ENCODE measurements around the gene HAGH. TPM values are rescaled to one million over a fixed set of nuclear protein-coding genes. Genes with fewer than 3 reads are reported as not detected.

The HAGH gene
- 8.0 and 8.6 TPM in 2 replicates for total RNA-seq (2013; cell fraction: nucleolus; rRNA removed)
- 31.5 and 37.5 TPM in 2 replicates for total RNA-seq (2014; rRNA removed)
- total RNA-seq (2014; rRNA removed; fragmentation: Illumina TruSeq; extraction: Trizol) = 18.9 and 22.6 TPM in 2 replicates
- 24.9 and 26.2 TPM in 2 replicates for total RNA-seq (2021)
- polyA plus RNA-seq (2011; ENCODE audit: low read depth) = 7.0 TPM
- 6.4 and 12.1 TPM in 2 replicates for polyA plus RNA-seq (2011; rRNA removed)
- polyA plus RNA-seq (2011; cell fraction: cytosol; rRNA removed) = 15.5 and 26.5 TPM in 2 replicates
- 22.3 and 23.4 TPM in 2 replicates for polyA plus RNA-seq (2011; cell fraction: nucleus; rRNA removed)
- polyA plus RNA-seq (2012) = 15.0 and 19.6 TPM in 2 replicates
- 7.8 and 19.9 TPM in 2 replicates for polyA plus RNA-seq (2014; fragmentation: Illumina TruSeq; extraction: Trizol)
- polyA plus RNA-seq (2014; fragmentation: Nextera tagmentation; extraction: Ambion mirVana) = 1 to 10 TPM; 2.0 to 2.3 TPM
- polyA plus RNA-seq (2014; rRNA removed) = 47.3 and 50.1 TPM in 2 replicates
- polyA plus RNA-seq (2016; fragmentation: Nextera tagmentation; extraction: Ambion mirVana) = 10 to 100 TPM; 37.8 to 43.3 TPM
- 10.1 and 14.8 TPM in 2 replicates for polyA minus RNA-seq (2011; rRNA and poly(A)+ RNA removed)
- 3.5 and 4.8 TPM in 2 replicates for polyA minus RNA-seq (2011; cell fraction: cytosol; rRNA and poly(A)+ RNA removed)
- 5.8 and 7.7 TPM in 2 replicates for polyA minus RNA-seq (2011; cell fraction: nucleus; rRNA and poly(A)+ RNA removed)
- Bru-seq, nascent RNA = percentile 53 among the genes with signal in this experiment
- BruChase-seq, experiment 1, labeled RNA remaining after a 6-hour chase = percentile 56 among the genes with signal in this experiment
- percentile 54 among the genes with signal in this experiment for BruChase-seq, experiment 2, labeled RNA remaining after a 2-hour chase
- long read RNA-seq, experiment 1, transcript HAGH-202 (9 exons, 2,984 nt) = major isoform, 7 of 11 reads
- long read RNA-seq, experiment 1, partial matches to known transcripts = 2 of 11 reads
- long read RNA-seq, experiment 1, other reads (novel, unspliced or antisense) = 0 of 11 reads
- long read RNA-seq, experiment 2, transcript HAGH-202 (9 exons, 2,984 nt) = major isoform, 14 of 24 reads
- long read RNA-seq, experiment 2, partial matches to known transcripts = 5 of 24 reads
- long read RNA-seq, experiment 2, other reads (novel, unspliced or antisense) = 5 of 24 reads

DNA sequence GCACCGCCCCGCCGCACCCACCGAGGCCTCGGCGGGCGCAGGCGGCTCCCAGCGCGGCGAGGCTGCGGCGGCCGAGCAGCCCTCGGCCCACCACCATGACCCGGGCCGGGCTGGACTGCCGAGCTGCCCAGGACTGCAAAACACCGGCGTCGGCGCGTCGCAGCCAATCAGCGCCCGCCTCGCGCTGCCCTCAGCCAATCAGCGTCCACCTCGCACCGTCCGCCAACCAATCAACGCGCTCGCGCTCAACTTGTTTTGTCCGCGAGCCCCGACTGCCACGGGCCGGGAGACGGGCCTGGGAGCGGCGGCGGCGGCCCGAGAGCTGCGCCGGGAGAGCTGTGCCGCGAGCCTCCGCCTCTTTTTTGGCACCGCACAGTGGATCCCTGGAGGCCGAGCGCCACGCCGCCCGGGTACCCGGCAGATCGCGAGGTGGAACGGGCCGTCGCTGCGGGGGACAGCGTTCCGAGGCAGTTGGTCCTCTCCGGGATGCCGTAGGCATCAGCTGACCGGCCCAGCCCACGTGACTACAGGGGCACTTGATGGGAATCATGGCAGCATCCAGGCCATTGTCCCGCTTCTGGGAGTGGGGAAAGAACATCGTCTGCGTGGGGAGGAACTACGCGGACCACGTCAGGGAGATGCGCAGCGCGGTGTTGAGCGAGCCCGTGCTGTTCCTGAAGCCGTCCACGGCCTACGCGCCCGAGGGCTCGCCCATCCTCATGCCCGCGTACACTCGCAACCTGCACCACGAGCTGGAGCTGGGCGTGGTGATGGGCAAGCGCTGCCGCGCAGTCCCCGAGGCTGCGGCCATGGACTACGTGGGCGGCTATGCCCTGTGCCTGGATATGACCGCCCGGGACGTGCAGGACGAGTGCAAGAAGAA, at the start of gene HAGH, which contains the start of gene FAHD1:
TSS of gene HAGH (minus strand) at position 135 of the 883 bp plus-strand sequence. CDS start at position 97, 38 bp downstream.
TSS of gene FAHD1 (plus strand) at position 516 of the 883 bp plus-strand sequence. CDS start at position 549, 33 bp downstream.
- SMC1A ChIA-PET (ENCODE audit: uncharacterized antibody, unreplicated experiment) = no interaction called here
- H3K9me3 ChIP-seq (replicated peaks; ENCODE audit: control insufficient read depth, insufficient read depth, low read length) = no peaks in the 10 kb centered on the region
- H2AFZ ChIP-seq (ENCODE audit: control insufficient read depth, low read depth, low read length) = peak within 1 kb of the TSS; percentile 99
- peak; percentile 96 for ATAC-seq
- BruUV-seq (replicated peaks) = no TSS peak
- peak; percentile 66 for DNase-seq (ENCODE audit: low read depth, low spot score)
- WGBS (ENCODE audit: insufficient coverage, insufficient replicate concordance, low lambda C conversion rate, missing lambda C conversion rate) = under 1% methylated on average over 95 of the region's 104 CpGs
- H4K20me1 ChIP-seq (ENCODE audit: control insufficient read depth, insufficient read depth) = no peaks in the 10 kb centered on the region
- in situ Hi-C loops (cut with MboI) = no loop called here
- H3K4me2 ChIP-seq (ENCODE audit: control insufficient read depth, insufficient read depth) = peak within 1 kb of the TSS; percentile 83
- no peaks in the 10 kb centered on the region for H3K27me3 ChIP-seq (replicated peaks in 1 of 2; ENCODE audit: control insufficient read depth in 2 of 2, insufficient read depth in 2 of 2, low read length in 1 of 2)
- CTCF ChIA-PET = interaction anchor here (0.6 to 1.0 kb wide), 2 partner anchors 44 to 1276 kb away, joined by 3 to 4 read pairs; partner anchors contain the start of gene NUBP2
- H3K9ac ChIP-seq (ENCODE audit: control insufficient read depth, insufficient read depth, low read length) = peak within 1 kb of the TSS; percentile 77
- POLR2A ChIA-PET = interaction anchor here (0.6 to 2.4 kb wide), 2 partner anchors 44 to 954 kb away, joined by 4 to 8 read pairs; partner anchors contain the start of genes NUBP2 and SPSB3
- peaks cover 4% of the 10 kb centered on the region; the same call in 1 of the 2 replicates for H3K4me1 ChIP-seq (ENCODE audit: control insufficient read depth, insufficient read depth, low read length)
- H3K79me2 ChIP-seq (ENCODE audit: control insufficient read depth, insufficient read depth, low read length) = peaks cover 17% of the 10 kb centered on the region
- RAD21 ChIA-PET (ENCODE audit: unreplicated experiment) = interaction anchor here (0.8 to 1.2 kb wide), 3 partner anchors 44 to 156 kb away, joined by 3 to 5 read pairs (median 4); partner anchors contain the start of genes NUBP2 and SPSB3
- peak within 1 kb of the TSS; percentile 38 for H3K27ac ChIP-seq (ENCODE audit: control insufficient read depth, insufficient read depth)
- peak; percentile 75 for FAIRE-seq
- no peaks in the 10 kb centered on the region for H3K36me3 ChIP-seq (ENCODE audit: control insufficient read depth in 2 of 2, insufficient read depth in 2 of 2, low read length in 1 of 2)
- intact Hi-C loops (cut with micrococcal nuclease; ENCODE audit: unreplicated experiment) = loop anchor here (2.0 kb wide), 1 partner anchor 44 kb away; the partner anchor contains the start of genes NUBP2 and SPSB3
- peak within 1 kb of the TSS; percentile 82 for H3K4me3 ChIP-seq
- TF ChIP-seq BACH1 (IDR thresholded peaks at IDR 0.05; ENCODE audit: borderline replicate concordance) (no peak), SMAD5 (IDR thresholded peaks at IDR 0.05; ENCODE audit: low read depth) (no peak; the same call in 1 of the 2 replicates), SUZ12 (IDR thresholded peaks at IDR 0.05; ENCODE audit: unreplicated experiment) (no peak), RUNX3 (IDR thresholded peaks at IDR 0.05; ENCODE audit: low read length) (peak; percentile 46), TCF3 (IDR thresholded peaks at IDR 0.05; ENCODE audit: borderline replicate concordance, insufficient read depth, low read depth, low read length) (no peak), ASH2L (IDR thresholded peaks at IDR 0.05; ENCODE audit: borderline replicate concordance, low read depth) (peak; percentile 46; the same call in 1 of the 2 replicates), EP300 (IDR thresholded peaks at IDR 0.05; ENCODE audit: borderline replicate concordance in 1 of 2, control insufficient read depth in 1 of 2, low read depth in 2 of 2, low read length in 2 of 2) (no peak), ZSCAN29 (IDR thresholded peaks at IDR 0.05) (no peak), SREBF2 (IDR thresholded peaks at IDR 0.05; ENCODE audit: low read length) (no peak), GABPA (IDR thresholded peaks at IDR 0.05; ENCODE audit: low read depth) (no peak), MXI1 (IDR thresholded peaks at IDR 0.05; ENCODE audit: low read depth, low read length) (peak; percentile 85; the same call in 1 of the 2 replicates), SREBF1 (IDR thresholded peaks at IDR 0.05; ENCODE audit: low read length) (no peak), CBFB (IDR thresholded peaks at IDR 0.05; ENCODE audit: low read depth) (no peak), IRF5 (IDR thresholded peaks at IDR 0.05; ENCODE audit: borderline replicate concordance) (no peak), SIN3A (IDR thresholded peaks at IDR 0.05; ENCODE audit: low read depth, low read length) (peak; percentile 96), POLR2AphosphoS5 (IDR thresholded peaks at IDR 0.05; ENCODE audit: low read length) (peak; percentile 84; the same call in 1 of the 2 replicates), CREB1 (IDR thresholded peaks at IDR 0.05; ENCODE audit: low read depth) (peak; percentile 36; the same call in 1 of the 2 replicates)
